Pons (tissue), 1 donor: Measurements from ENCODE around the gene BAZ1A.
"Not testable (repeated sequence)": the region's sequence is repeated elsewhere in the genome, so short reads cannot be mapped to it uniquely, and the experiment has no call there.

Experiments
- DNase-seq: peaks from one replicate; pipeline ENCODE4 v3.0.0-alpha.2; 2016; ENCODE audit warnings: low spot score

BAZ1A gene

DNA sequence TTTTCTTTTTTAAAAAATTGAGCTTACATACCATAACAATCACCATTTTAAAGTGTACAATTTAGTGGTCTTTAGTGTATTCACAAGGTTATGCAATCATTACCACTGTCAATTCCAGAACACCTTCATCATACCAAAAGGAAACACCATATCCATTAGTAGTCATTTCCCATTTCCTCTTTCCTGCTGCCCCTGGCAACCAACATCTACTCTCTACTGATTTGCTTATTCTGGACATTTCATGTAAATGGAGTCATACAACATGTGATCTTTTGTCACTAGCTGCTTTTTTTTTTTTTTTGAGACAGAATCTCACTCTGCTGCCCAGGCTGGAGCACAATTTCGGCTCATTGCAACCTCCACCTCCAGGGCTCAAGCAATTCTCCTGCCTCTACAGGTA is 93.9 kb downstream of the BAZ1A start:
- no peak for DNase-seq

DNA sequence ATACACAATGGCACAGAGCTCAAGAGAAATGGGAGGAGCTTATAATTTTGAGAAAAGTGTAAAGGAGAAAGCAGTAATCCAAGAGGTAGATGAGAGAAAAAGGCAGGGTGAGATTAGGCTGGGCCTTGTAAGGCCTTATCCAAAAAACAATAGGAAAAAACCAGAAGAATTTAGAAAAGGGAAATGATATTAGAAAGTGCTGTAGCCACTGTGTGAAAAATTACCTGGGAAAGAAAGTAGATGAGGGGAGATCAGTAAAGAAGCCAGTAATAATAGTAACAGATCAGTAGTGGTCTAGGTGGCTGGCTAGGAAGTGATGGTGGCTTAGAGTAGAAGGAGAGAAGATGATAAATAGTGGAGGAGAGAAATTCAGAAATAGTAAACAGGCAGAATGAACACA is 94.5 kb downstream of the BAZ1A start:
- no peak for DNase-seq

DNA sequence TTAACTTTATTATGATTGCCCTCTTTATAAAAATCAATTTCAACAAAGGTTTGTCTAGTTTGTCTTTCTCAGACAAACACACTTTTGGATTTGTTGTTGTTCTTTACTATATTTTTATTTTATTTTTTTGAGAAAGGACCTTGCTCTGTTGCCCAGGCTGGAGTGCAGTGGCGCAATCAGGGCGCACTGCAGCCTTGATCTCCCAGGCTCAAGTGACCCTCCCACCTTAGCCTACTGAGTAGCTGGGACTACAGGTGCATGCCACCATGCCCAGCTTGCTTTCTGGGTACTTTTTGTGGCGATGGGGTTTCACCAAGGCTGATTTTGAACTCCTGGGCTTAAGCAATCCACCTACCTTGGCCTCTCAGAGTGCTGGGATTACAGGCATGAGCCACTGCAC is 96.4 kb downstream of the BAZ1A start:
- DNase-seq: no peak

DNA sequence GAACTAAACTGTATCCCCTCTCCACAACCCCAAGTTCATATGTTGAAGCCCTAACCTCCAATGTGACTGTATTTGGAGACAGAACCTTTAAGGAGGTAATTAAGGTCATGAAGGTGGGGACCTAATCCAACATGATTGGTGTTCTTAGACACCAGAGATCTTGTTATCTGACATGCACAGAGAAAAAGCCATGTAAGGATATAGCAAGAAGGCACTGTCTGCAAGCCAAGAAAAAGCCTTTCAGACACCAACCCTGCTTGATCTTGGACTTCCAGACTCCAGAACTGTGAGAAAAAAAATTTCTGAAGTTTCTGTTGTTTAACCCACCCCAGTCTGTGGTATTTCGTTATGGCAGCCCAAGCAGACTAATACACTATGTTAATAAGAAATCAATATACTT is 98.5 kb downstream of the BAZ1A start:
- no peak for DNase-seq

DNA sequence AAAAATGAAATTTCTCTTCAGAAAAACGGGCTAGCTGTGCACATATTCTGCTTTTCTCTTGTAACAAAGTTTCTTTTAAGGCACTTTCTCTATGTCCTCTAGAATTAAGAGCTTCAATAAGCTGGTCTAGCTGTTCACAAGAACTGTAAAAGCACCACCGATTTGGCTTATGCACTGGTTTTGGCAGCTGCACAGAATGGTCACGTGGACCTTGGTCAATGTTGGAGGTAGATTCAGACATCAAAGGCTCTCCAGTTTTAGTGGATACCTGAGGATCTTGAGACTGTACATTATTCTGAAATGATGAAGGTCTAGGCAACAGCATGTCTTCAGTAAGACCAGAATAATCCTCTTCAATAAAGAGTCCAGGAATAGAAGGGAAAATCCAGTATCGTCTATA is 99.2 kb downstream of the BAZ1A start:
- no peak for DNase-seq

DNA sequence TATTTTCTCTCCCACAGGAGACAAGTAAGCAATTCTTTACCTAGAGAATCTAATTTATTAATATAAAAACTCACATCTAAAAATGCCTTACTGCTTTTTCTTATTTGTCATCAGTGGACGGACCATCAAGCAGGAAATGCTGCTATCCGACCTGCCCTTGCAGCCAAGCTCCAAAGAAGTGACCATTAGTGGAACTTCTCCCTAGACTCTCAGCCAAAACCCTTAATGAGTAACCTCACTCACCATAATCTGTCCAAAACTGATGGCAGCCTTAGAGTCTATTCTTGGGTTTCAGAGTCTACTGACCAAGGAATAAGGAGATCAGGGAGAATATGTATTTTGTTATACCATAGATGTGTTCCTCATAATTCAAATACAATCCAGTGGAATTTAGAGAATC is 99.8 kb downstream of the BAZ1A start:
- DNase-seq: no peak

DNA sequence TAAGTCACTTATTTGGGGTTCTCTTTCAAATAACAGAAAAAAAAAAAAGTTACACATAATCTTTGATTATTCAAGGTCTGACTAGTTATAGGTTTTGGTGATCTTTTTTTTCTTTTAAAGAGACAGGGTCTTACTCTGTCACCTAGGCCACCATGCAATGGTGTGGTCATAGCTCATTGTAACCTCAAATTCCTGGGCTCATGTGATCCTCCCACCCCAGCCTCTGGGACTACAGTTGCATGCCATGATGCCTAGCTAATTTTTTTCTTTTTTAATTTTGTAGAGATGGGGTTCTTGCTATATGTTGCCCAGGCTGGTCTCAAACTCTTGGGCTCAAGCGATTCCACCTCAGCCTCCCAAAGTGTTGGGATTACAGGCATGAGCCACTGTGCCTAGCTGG is 104.3 kb downstream of the BAZ1A start:
- no peak for DNase-seq

DNA sequence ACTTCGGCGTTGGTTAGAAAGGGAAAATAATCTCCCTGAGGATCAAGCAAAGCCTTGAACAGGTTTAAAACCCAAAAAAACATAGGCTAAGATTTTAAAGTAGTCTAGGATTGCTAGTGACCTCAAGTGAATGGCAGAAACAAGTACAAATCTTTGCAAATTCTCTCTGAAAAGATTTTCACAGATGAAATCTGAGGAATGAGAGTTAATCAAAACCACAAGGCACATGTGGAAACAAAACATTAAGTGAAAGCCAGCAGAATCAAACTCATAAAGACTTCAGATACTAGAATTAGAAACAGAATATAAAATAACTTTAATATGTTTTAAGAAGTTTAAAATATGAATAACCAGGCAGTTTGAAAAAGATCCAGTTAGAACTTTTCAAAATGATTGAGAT is 108.6 kb downstream of the BAZ1A start:
- DNase-seq: no peak

DNA sequence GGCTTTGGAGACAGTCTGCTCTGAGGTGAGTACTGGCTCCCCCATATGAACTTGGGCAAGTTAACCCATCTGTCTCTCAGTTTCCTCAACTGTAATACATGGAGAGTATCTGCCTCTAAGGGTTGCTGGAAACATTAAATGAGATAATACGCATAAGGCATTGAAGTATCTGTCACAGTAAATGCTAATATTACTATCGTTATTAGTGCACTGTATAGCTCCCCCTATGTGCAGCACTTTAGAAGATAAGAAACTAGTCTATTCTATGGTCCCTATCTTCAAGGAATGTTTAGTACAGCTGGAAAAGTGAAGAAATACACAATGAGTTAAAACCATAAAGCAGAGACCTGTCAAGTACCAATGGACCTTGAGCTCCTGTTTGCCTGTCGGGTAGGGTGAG is 109.1 kb downstream of the BAZ1A start:
- DNase-seq: no peak

DNA sequence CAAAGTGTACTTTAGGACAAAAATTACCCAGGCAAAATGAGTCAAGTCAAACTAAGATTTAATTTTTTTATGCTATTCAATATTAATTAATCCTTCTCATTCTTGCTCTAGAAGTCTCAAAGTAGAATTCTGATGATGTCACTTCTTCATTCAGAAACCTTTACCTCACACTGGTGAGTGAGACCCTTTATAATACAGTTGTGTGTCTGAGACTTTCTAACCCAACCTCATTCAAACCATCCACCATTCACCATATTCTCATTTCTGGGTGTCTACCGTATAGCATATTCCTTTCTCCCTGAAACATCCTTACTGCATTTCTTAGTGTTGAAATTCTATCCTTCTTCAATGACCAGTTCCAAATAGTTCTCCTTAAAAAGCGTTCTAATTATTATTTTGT is 119.9 kb downstream of the BAZ1A start:
- no peak for DNase-seq

DNA sequence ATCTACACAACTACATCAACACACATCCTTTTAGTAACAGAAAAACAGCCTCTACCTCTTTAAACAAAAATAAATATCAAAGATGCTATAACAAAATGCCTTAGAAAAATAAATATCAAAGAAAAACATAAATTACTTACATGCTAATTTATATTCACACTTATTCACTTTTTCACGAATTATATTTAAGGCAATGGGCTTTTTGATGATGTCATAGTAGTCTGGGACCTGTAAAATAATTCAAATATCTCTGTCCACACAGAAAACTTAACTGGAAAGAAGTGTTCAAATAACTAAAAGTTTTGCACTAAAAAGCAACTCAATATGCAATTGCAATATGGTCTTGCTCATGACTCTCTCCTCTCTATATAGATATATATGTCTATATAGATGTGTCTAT is 120.5 kb downstream of the BAZ1A start:
- no peak for DNase-seq

DNA sequence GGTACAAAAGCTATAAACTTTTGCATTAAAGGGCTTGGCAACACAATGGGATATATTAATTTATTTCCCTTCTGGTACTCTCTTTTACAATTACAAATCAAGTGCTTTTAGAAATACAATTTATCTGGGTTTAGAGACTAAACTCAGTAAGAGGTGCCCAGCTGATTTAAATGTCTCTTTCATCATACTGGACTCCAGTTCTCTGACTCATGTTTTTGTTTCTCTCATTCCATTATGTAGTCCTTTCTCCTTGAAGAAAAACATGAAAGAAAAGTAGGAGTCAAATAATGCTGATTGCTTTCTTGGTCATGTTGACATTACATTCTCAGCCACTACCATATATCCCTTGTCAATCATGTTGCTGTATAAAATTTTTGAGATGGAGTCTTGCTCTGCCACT is 124.5 kb downstream of the BAZ1A start:
- no peak for DNase-seq

DNA sequence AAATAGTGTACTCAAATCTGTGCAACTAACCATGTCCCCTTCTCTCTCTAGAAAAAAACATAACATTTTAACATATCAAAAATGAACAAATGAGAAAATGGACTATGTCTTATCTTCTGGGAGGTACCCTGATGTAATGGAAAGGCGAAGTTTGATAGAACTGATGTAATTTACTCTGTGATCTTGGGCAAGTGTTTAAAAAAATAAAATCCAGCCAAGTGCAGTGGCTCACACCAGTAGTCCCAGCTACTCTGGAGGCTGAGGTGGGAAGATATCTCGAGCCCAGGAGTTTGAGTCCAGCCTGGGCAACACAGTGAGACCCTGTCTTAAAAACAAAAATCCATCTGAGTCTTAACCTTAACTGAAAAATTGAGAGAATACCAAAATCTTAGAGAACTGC is 124.9 kb downstream of the BAZ1A start:
- DNase-seq: no peak

DNA sequence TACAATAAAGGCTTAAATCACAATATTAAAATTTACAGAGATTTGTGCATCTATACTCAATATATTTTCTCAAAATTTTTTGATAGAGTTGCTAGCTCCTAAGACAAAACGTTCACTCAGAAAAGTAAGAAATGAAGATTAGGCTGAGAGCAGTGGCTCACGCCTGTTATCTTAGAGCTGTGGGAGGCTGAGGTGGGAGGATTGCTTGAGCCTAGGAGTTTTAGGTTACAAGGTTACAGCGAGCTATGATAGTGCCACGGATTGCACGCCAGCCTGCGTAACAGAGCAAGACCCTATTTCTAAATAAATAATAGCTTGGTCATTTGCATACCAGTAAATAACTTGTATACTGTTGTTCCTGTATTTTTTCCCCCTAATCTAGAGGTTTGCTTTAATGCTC is 125.8 kb downstream of the BAZ1A start:
- no peak for DNase-seq

DNA sequence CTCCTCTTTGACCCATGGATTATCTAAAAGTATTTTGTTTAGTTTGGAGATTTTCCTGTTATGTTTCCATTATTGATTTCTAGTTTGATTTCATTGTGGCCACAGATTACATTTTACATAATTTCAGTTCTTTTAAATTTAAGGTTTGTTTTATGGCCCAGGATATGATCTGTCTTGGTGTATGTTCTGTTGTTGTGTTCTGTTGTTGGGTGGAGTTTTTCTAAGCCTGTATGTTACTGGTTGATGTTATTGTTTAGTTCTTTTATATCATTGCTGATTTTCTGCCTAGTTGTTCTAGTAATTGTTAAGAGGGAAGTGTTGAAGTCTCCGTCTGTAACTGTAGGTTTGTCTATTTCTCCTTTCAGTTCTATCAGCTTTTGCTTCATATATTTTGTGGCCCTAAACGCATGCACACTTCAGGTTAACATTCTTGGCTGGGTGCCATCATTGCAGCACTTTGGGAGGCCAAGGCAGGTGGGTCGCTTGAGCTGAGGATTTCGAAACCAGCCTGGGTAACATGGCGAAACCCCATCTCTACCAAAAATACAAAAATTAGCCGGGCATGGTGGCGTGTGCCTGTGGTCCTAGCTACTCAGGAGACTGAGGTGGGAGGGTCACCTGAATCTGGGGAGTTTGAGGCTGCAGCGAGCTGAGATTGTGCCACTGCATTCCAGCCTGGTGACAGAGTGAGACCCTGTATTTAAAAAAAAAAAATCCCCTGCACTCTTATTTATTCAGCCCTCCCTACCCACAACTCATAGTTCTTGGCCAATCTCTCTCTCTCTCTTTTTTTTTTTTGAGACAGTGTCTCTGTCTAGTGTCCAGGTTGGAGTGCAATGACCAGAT is 132.7 kb downstream of the BAZ1A start:
- no peak for DNase-seq

DNA sequence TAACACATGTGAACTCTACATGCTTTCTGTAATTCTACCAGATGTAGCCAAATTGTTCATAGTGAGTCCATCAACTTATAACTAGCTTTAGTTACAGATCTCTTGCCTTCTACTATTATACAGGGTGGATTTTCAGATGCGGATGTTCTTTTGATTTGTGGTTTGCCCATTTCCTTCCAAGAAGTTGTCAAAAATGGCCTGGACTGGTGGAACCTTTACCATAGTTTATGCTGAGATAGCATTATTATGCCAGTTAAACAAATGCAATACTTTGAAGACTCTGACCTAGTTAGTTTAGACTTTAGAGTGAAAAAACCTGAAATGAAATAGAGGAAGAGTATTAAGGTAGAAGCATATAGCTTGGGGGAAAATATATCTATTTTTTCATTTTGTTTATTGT is 133.3 kb downstream of the BAZ1A start:
- no peak for DNase-seq

DNA sequence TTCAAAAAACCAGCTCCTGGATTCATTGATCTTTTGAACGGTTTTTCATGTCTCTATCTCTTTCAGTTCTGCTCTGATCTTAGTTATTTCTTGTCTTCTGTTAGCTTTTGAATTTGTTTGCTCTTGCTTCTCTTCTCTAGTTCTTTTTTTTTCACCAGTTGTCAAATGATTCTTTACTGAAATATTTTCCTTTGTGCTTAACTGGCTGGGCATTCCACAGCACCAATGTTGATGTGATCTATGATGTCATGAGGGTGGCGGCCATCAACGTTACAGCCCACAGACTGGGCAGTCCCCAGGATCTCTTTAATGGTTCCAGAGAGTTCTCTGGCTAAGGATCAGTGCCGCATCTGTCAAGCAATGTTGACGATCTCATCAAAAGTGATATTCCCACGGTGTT is 135.0 kb downstream of the BAZ1A start:
- not testable (repeated sequence) for DNase-seq

DNA sequence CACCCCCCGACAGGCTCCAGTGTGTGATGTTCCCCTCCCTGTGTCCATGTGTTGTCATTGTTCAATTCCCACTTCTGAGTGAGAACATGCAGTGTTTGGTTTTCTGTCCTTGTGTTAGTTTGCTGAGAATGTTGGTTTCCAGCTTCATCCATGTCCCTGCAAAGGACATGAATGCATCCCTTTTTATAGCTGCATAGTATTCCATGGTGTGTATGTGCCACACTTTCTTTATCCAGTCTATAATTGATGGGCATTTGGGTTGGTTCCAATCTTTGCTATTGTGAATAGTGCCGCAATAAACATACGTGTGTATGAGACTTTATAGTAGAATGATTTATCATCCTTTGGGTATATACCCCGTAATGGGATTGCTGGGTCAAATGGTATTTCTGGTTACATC is 138.1 kb downstream of the BAZ1A start:
- DNase-seq: not testable (repeated sequence)

DNA sequence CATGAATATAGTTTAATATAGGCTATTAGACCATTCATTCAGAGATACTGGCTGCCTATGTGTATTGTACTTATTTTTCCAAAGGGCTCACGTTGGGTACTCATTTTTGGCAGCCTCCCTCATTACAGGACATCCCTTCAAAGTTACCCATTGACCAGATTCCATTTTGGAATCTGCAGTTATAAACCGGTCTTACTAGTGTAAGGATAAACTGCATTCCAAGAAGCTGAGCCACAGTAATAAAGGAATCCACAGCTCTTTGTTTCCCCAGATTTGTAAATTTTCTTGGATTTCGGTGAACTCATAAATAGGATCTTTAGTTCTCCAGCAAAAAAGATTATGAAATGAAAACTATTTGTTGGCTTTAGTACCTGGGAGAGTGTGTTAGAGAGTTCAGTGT is 141.9 kb downstream of the BAZ1A start:
- no peak for DNase-seq

DNA sequence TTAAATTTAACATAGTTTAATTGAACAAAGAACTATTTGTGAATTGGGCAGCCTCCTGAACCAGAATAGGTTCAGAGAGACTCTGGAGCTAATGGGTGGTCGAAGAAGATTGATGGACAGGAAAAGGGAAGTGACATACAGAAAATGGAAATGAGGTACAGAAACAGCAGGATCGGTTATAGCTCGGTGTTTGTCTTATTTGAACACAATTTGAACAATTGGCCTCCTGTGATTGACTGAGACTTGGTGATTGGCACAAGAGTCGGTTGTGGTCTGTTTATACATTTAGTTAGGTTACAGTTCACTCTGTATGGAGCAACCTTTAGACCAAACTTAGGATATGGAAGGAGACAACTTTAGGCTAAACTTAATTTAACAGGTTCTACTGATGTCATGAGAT is 142.4 kb downstream of the BAZ1A start:
- DNase-seq: no peak

DNA sequence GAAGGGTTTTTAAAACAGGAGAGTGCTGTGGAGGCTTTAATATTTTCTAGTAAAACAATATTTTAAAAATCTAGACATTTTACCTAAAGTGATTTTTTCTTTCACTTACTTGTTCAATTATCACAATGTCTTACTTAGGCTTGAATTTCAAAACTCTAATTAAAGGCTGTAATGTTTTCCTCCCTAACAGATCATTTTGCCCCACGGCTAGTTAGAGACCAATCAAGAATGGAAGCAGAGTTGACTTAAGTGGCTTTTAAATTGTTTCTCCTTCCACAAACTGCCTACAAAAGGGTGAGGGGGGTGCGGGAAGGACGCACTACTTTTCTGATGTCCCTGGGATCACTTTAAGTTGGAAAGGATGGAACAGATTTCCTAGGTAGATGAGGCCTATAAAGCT is 151.3 kb downstream of the BAZ1A start:
- no peak for DNase-seq

DNA sequence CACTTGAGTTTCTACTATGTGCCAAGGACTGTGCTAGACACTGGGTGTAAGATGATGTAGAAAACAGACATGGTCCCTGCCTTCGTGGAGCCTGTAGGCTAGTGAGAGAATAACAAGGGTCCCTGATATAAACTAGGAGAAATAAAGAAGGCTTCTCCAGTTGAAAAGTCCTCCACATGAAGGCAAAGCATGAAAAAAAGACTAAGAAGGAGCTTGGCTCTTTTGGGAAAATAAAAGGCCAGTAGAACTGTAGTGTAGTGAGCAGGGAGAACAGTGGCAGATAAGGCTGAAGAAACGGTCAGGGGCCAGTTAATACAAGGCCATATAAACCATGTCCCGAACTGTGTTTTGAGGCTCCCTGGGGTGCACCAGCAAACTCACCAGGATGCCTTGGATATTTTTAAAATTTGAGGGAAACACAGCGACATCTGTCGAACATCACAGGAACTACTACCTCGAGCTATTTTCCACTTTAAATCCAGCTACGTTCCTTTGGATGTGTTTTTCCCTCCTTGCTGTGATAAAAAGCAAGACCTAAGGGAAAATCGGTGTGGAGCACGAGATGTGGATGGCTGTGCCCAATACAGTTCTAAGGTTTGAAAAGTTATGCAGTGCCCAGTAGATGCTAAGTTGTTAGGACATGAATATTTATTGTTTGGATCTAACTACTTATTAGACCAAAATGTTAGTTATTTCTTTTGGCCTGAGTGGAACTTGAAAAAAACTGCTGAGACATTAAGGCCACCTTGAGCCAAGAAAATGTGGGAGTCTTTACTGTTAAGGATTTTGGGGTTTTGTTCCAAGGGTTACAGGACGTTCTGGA is 152.2 kb downstream of the BAZ1A start:
- DNase-seq: peak; percentile 83

DNA sequence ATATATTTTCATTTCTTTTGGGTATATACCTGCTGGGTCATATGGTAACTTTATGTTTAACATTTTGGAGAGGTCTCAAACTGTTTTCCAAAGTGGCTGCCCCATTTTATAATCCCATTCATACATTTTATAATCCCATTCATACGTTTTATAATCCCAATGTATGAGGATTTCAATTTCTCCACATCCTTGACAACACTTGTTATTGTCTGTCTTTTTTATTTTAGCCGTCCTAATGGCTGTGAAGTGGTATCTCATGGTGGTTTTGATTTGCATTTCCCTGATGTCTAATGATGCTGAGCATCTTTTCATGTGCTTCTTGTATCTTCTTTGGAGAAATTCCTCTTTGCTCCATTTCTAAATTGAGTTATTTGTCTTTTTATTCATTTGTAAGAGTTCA is 154.0 kb downstream of the BAZ1A start:
- no peak for DNase-seq
